Ovary (tissue), 3 donors: ENCODE measurements around the gene SDK1.

Source experiments
- EP300 ChIP-seq: sonication (generic); formaldehyde crosslinking; IDR thresholded peaks from one replicate; pipeline ENCODE4 v1.6.1; 2017; ENCODE audit warnings: antibody characterized with exemption
- POLR2A ChIP-seq: fragments of 450-650 bp; IDR thresholded peaks from one replicate; pipeline ENCODE4 v1.6.1; 2017; ENCODE audit warnings: antibody characterized with exemption, mild to moderate bottlenecking, moderate library complexity
- TF ChIP-seq, protein P1 (sequence below), 3 donors: fragments of 450-650 bp in 2 of 3; fragments of 200-600 bp in 1 of 3; IDR thresholded peaks; one replicate each; pipeline versions ENCODE4 v1.5.1 to v1.8.0; 2016 to 2022; ENCODE audit warnings: antibody characterized with exemption in 3 of 3, mild to moderate bottlenecking in 1 of 3
- donor health status: DM: no; HTN: no; CAD: no.

- TF ChIP-seq POLR2A: no peak
- TF ChIP-seq, protein P1, sequence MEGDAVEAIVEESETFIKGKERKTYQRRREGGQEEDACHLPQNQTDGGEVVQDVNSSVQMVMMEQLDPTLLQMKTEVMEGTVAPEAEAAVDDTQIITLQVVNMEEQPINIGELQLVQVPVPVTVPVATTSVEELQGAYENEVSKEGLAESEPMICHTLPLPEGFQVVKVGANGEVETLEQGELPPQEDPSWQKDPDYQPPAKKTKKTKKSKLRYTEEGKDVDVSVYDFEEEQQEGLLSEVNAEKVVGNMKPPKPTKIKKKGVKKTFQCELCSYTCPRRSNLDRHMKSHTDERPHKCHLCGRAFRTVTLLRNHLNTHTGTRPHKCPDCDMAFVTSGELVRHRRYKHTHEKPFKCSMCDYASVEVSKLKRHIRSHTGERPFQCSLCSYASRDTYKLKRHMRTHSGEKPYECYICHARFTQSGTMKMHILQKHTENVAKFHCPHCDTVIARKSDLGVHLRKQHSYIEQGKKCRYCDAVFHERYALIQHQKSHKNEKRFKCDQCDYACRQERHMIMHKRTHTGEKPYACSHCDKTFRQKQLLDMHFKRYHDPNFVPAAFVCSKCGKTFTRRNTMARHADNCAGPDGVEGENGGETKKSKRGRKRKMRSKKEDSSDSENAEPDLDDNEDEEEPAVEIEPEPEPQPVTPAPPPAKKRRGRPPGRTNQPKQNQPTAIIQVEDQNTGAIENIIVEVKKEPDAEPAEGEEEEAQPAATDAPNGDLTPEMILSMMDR (IDR thresholded peaks at IDR 0.05): no peak
- no peak for TF ChIP-seq EP300
These were observed 263.2 kb downstream of the SDK1 start for GRCh38 chr7:3564231-3564630.
